ENCODE measurements around the gene THPO. TPM values are rescaled to one million over a fixed set of nuclear protein-coding genes. Genes with fewer than 3 reads are reported as not detected.

The THPO gene
- total and polyA plus RNA-seq, 2 experiments from 2014 or later, result 0.14 to 1.9 TPM

GRCh38 chr3:184337981-184338380 lies 40.0 kb downstream of the THPO start (continued):
- TF ChIP-seq CTCF (conservative IDR thresholded peaks at IDR 0.05; ENCODE audit: low read depth in 2 of 2) (no peak), JUNB (IDR thresholded peaks at IDR 0.05; ENCODE audit: unreplicated experiment) (no peak), EZH2phosphoT487 (IDR thresholded peaks at IDR 0.05; ENCODE audit: unreplicated experiment) (no peak), ETS1 (IDR thresholded peaks at IDR 0.05) (no peak), EZH2 (IDR thresholded peaks at IDR 0.05; ENCODE audit: low read depth, unreplicated experiment) (no peak), ZNF331 (CRISPR knock-in tag; IDR thresholded peaks at IDR 0.05; ENCODE audit: low read depth) (no peak), NANOG (IDR thresholded peaks at IDR 0.05; ENCODE audit: borderline replicate concordance) (no peak), STAT1 (IDR thresholded peaks at IDR 0.05; ENCODE audit: unreplicated experiment) (no peak), CREB1 (CRISPR knock-in tag; IDR thresholded peaks at IDR 0.05; ENCODE audit: low read depth) (no peak), POLR2AphosphoS5 (IDR thresholded peaks at IDR 0.05; ENCODE audit: low read depth) (no peak)

- peaks cover 42% of the 10 kb centered on the region for H3F3A ChIP-seq (replicated peaks; ENCODE audit: low read depth)
- peaks cover 28% of the 10 kb centered on the region for H3K79me2 ChIP-seq (replicated peaks; ENCODE audit: insufficient read depth)
- no peaks in the 10 kb centered on the region for H3K27me3 ChIP-seq (ENCODE audit: insufficient read depth)
- Mint-ChIP-seq H3K4me3 (peak within 1 kb of the TSS; percentile 87), H3K36me3 (ENCODE audit: low read depth) (peaks cover 36% of the 10 kb centered on the region), H3K27me3 (ENCODE audit: insufficient read depth, low read depth, poor library complexity) (peaks cover 43% of the 10 kb centered on the region), H3K4me1 (peaks cover 40% of the 10 kb centered on the region), H3K27ac (peak within 1 kb of the TSS; percentile 95), H3K9me3 (peaks cover 3% of the 10 kb centered on the region; the same call in 1 of the 3 replicates)
- H3K4me2 ChIP-seq, result peak within 1 kb of the TSS; percentile 98
- 0 out of 2 replicates have a peak within 1 kb of the TSS, but pooled peaks have one; percentile 14 for H2AFZ ChIP-seq
- H3K4me1 ChIP-seq (ENCODE audit: insufficient read depth), result peaks cover 27% of the 10 kb centered on the region
- H3K36me3 ChIP-seq (ENCODE audit: insufficient read depth), result peaks cover 19% of the 10 kb centered on the region; the same call in 1 of the 2 replicates
- H3K9me2 ChIP-seq (ENCODE audit: insufficient read depth), result no peaks in the 10 kb centered on the region
- peak; percentile 19 for DNase-seq (ENCODE audit: low spot score)
- peak within 1 kb of the TSS; percentile 86 for H3K4me3 ChIP-seq
- H4K20me1 ChIP-seq (replicated peaks; ENCODE audit: insufficient read depth), result peaks cover 28% of the 10 kb centered on the region
- peak within 1 kb of the TSS; percentile 81 for H3K27ac ChIP-seq (ENCODE audit: low read depth)
- no peak for ATAC-seq
- TF ChIP-seq NANOG (IDR thresholded peaks at IDR 0.05; ENCODE audit: borderline replicate concordance), result no peak
- no peak for TF ChIP-seq JUNB (IDR thresholded peaks at IDR 0.05; ENCODE audit: unreplicated experiment)
- TF ChIP-seq CREB1 (CRISPR knock-in tag; IDR thresholded peaks at IDR 0.05; ENCODE audit: low read depth), result no peak
- TF ChIP-seq REST (IDR thresholded peaks at IDR 0.05; ENCODE audit: unreplicated experiment), result no peak
- TF ChIP-seq CTCF (conservative IDR thresholded peaks at IDR 0.05; ENCODE audit: low read depth in 2 of 2), result no peak
- TF ChIP-seq ETS1 (IDR thresholded peaks at IDR 0.05), result no peak
- TF ChIP-seq POLR2AphosphoS5 (IDR thresholded peaks at IDR 0.05; ENCODE audit: low read depth), result no peak
- no peak for TF ChIP-seq EZH2 (IDR thresholded peaks at IDR 0.05; ENCODE audit: low read depth, unreplicated experiment)
- TF ChIP-seq ZNF114 (CRISPR knock-in tag; IDR thresholded peaks at IDR 0.05), result no peak
- no peak for TF ChIP-seq STAT1 (IDR thresholded peaks at IDR 0.05; ENCODE audit: unreplicated experiment)
- no peak for TF ChIP-seq ZNF331 (CRISPR knock-in tag; IDR thresholded peaks at IDR 0.05; ENCODE audit: low read depth)
Measured at GRCh38 chr3:184337399-184337714, 40.6 kb downstream of the THPO start, which contains the start of gene FAM131A. TSS of gene FAM131A (plus strand) at chr3:184337600. CDS start at chr3:184337631, 31 bp downstream.
